PC-3 (cell line): Measurements from ENCODE around the gene PIK3R2. TPM values are rescaled to one million over a fixed set of nuclear protein-coding genes. Genes with fewer than 3 reads are reported as not detected.
"Not testable (repeated sequence)": the region's sequence is repeated elsewhere in the genome, so short reads cannot be mapped to it uniquely, and the experiment has no call there.

Source experiments
- ATAC-seq: fragments of 200-7000 bp; cut with Tn5 transposase; 2 replicates; pipeline ENCODE4 v1.9.1; 2020; ENCODE audit warnings: mild to moderate bottlenecking, moderate library complexity
- BruUV-seq: library from RNA; stranded (reverse); fragments of 400-500 nt; replicated peaks from 2 replicates; lab custom pipeline; 2021; lab: Mats Ljungman, UMichigan
- CTCF ChIA-PET: fragments of 300-600 bp; sonication (Branson Sonifier 250); formaldehyde crosslinking; loops from one replicate; lab custom pipeline; 2022; ENCODE audit warnings: antibody characterized with exemption; lab: Charles Lee
- POLR2A ChIA-PET: fragments of 300-600 bp; sonication (Branson Sonifier 250); formaldehyde crosslinking; loops from one replicate; lab custom pipeline; 2022; ENCODE audit warnings: antibody characterized with exemption; ENCODE audit not compliant: unreplicated experiment; lab: Charles Lee
- DNase-seq: peaks from one replicate; pipeline ENCODE4 v3.0.0-alpha.2; 2015
- H2AFZ ChIP-seq: fragments of 300-600 bp; sonication (generic); 2 replicates; pipeline ENCODE4 v1.6.0; 2016; ENCODE audit warnings: antibody characterized with exemption, low read length
- H3F3A ChIP-seq: fragments of 300-600 bp; sonication (generic); one replicate; pipeline ENCODE4 v1.6.0; 2017; ENCODE audit warnings: antibody characterized with exemption, low read length, control low read depth, mild to moderate bottlenecking; ENCODE audit not compliant: unreplicated experiment
- H3K27ac ChIP-seq: fragments of 300-600 bp; sonication (generic); 2 replicates; pipeline ENCODE4 v1.5.1; 2016; ENCODE audit warnings: mild to moderate bottlenecking, low read length
- H3K27me3 ChIP-seq: fragments of 300-600 bp; sonication (generic); 2 replicates; pipeline ENCODE4 v1.6.1; 2016; ENCODE audit warnings: low read length, mixed read lengths
- H3K36me3 ChIP-seq: fragments of 300-600 bp; sonication (generic); 2 replicates; pipeline ENCODE4 v1.6.1; 2016; ENCODE audit warnings: low read depth, mixed run types, low read length, mixed read lengths
- H3K4me1 ChIP-seq: fragments of 300-600 bp; sonication (generic); 2 replicates; pipeline ENCODE4 v1.5.1; 2016; ENCODE audit warnings: low read length; ENCODE audit not compliant: insufficient read depth
- H3K4me2 ChIP-seq: fragments of 300-600 bp; sonication (generic); 2 replicates; pipeline ENCODE4 v1.6.0; 2016; ENCODE audit warnings: low read length
- H3K4me3 ChIP-seq: fragments of 300-600 bp; sonication (generic); 2 replicates; pipeline ENCODE4 v1.5.1; 2016; ENCODE audit warnings: mild to moderate bottlenecking, low read length, mixed read lengths
- H3K79me2 ChIP-seq: fragments of 300-600 bp; sonication (generic); 2 replicates; pipeline ENCODE4 v1.6.1; 2017; ENCODE audit warnings: low read length, mixed read lengths
- H3K9ac ChIP-seq: fragments of 300-600 bp; sonication (generic); 2 replicates; pipeline ENCODE4 v1.6.0; 2016; ENCODE audit warnings: mild to moderate bottlenecking, low read length
- H3K9me2 ChIP-seq: fragments of 300-600 bp; sonication (generic); replicated peaks from 2 replicates; pipeline ENCODE4 v1.6.1; 2016; ENCODE audit warnings: mixed run types, low read length, mixed read lengths
- H3K9me3 ChIP-seq: fragments of 300-600 bp; sonication (generic); 2 replicates; pipeline ENCODE4 v1.6.1; 2016; ENCODE audit warnings: low read length, mixed read lengths
- H4K20me1 ChIP-seq: fragments of 300-600 bp; sonication (generic); 2 replicates; pipeline ENCODE4 v1.6.1; 2016; ENCODE audit warnings: low read length, mixed read lengths
- CTCF ChIP-seq: fragments of 300-600 bp; sonication (generic); conservative IDR thresholded peaks from 2 replicates; pipeline ENCODE4 v1.5.1; 2017; ENCODE audit warnings: antibody characterized with exemption, low read depth, mild to moderate bottlenecking, low read length
- EZH2 ChIP-seq: fragments of 300-600 bp; sonication (generic); IDR thresholded peaks from one replicate; pipeline ENCODE4 v1.6.1; 2017; ENCODE audit warnings: antibody characterized with exemption, mild to moderate bottlenecking, low read length; ENCODE audit not compliant: unreplicated experiment
- EZH2phosphoT487 ChIP-seq: fragments of 300-600 bp; sonication (generic); IDR thresholded peaks from 2 replicates; pipeline ENCODE4 v1.6.1; 2018; ENCODE audit warnings: mild to moderate bottlenecking, antibody characterized with exemption, low read length, borderline replicate concordance
- intact Hi-C: fragments of 100-400 bp; cut with micrococcal nuclease; formaldehyde crosslinking; loops from 2 replicates; pipeline ENCODE4 v1.9.0; 2023
- total RNA-seq: library from RNA; depleted of rRNA; stranded (reverse); fragments of >200 nt; gene quantifications from 2 replicates; pipeline ENCODE4 v1.2.3, GENCODE V29; 2014

PIK3R2 gene
- total RNA-seq, 1 experiment from 2014 or later, result 15.8 TPM

DNA sequence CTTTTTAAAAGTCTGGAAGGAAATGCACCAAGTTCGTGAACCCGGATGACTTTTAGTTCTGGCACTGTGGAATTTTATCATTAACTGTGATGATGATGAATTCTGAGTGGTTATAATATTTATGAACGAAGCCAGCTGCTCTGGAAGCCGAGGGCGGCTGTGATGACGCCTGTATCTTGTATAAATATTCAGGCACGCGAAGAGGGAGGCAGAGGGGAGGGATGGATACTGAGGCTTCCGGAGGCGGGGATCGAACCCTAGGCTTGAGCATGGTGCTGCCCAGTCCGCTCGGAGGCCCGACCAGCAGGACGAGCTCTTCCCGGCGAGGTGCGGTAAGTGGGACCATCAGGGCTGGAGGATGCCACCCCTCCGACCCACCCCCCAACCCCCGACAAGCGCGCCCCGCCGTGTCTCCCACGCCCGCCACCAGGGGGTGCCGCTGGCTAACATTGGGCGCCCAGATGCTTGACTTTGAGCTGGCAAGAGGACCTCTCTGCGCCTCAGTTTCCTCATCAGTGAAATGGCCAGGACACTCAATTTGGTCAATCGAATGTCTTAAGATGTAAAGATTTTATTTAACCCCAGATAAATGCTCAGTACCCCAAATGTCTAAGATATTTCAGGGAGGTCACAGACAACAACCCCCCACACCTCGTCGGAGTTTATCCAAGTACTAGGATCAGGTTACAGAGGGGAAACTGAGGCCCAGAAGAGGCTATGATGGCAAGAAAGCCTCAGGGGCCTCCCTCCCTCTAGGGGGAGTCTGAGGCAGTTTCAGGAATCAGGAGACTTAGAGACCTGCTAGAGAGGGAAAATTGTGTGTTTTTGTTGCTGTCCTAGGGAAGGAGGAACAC lies 55.4 kb downstream of the PIK3R2 start:
- H3F3A ChIP-seq, result no peaks in the 10 kb centered on the region
- DNase-seq, result peak; percentile 44
- BruUV-seq, result no TSS peak
- peak overlapping the region; percentile 35; the same call in 1 of the 2 replicates for H3K4me3 ChIP-seq
- no peaks in the 10 kb centered on the region for H3K9me3 ChIP-seq
- no peaks in the 10 kb centered on the region for H3K27me3 ChIP-seq
- no peak for TF ChIP-seq EZH2
- peak; percentile 70 for TF ChIP-seq CTCF
- H3K9ac ChIP-seq, result no peak overlapping the region
- H3K79me2 ChIP-seq, result peaks cover 3% of the 10 kb centered on the region
- no peaks in the 10 kb centered on the region for H3K9me2 ChIP-seq
- ChIA-PET POLR2A (interaction anchor here (0.5 to 0.7 kb wide), 2 partner anchors 37 to 159 kb away, joined by 5 to 27 read pairs; no protein-coding TSS in a partner anchor), CTCF (interaction anchor here (0.6 to 1.3 kb wide), 11 partner anchors 13 to 154 kb away, joined by 3 to 27 read pairs (median 5); partner anchors contain the start of gene MPV17L2)
- H2AFZ ChIP-seq, result no peak overlapping the region
- peaks cover 8% of the 10 kb centered on the region for H3K4me1 ChIP-seq
- ATAC-seq, result no peak
- no peaks in the 10 kb centered on the region for H3K36me3 ChIP-seq
- intact Hi-C loops, result loop anchor here (1.0 to 10.0 kb wide), 3 partner anchors 43 to 206 kb away; partner anchors contain the start of genes LSM4 and SSBP4
- no peaks in the 10 kb centered on the region for H4K20me1 ChIP-seq
- H3K27ac ChIP-seq, result no peak overlapping the region
- peak overlapping the region; percentile 43 for H3K4me2 ChIP-seq

GRCh38 chr19:18209912-18210311 lies 56.9 kb downstream of the PIK3R2 start:
- H2AFZ ChIP-seq, H3K9me2 ChIP-seq, DNase-seq, H3F3A ChIP-seq, H3K27ac ChIP-seq, H3K27me3 ChIP-seq, H3K4me3 ChIP-seq, H3K9ac ChIP-seq, H3K36me3 ChIP-seq, H3K4me2 ChIP-seq, H3K9me3 ChIP-seq, H3K79me2 ChIP-seq, POLR2A ChIA-PET, ATAC-seq, H4K20me1 ChIP-seq, BruUV-seq, H3K4me1 ChIP-seq: not testable (repeated sequence)
- intact Hi-C loops, result loop anchor here (10.0 kb wide), 2 partner anchors 115 to 205 kb away; partner anchors contain the start of genes LSM4 and SSBP4
- CTCF ChIA-PET, result interaction anchor here (0.6 kb wide), 1 partner anchor 170 kb away, joined by 3 read pairs; no protein-coding TSS in a partner anchor

- Histone ChIP-seq H3K27me3 (no peaks in the 10 kb centered on the region), H4K20me1 (no peaks in the 10 kb centered on the region), H3K4me3 (no peak overlapping the region), H3K36me3 (no peaks in the 10 kb centered on the region), H3K4me2 (no peak overlapping the region), H2AFZ (no peak overlapping the region), H3K4me1 (peaks cover 8% of the 10 kb centered on the region), H3K27ac (no peak overlapping the region), H3F3A (no peaks in the 10 kb centered on the region), H3K9me2 (no peaks in the 10 kb centered on the region), H3K9me3 (no peaks in the 10 kb centered on the region), H3K79me2 (no peaks in the 10 kb centered on the region), H3K9ac (no peak overlapping the region)
- CTCF ChIA-PET, result no interaction called here
- POLR2A ChIA-PET, result no interaction called here
- no peak for ATAC-seq
- BruUV-seq, result no TSS peak
- TF ChIP-seq EZH2 (no peak), CTCF (no peak), EZH2phosphoT487 (no peak)
- intact Hi-C loops, result no loop called here
- DNase-seq, result no peak
These were observed 58.7 kb downstream of the PIK3R2 start for GRCh38 chr19:18211683-18212082.
